D721Med (cell line): ENCODE measurements around the gene UBASH3B.

Experiments used
- DNase-seq: peaks from one replicate; pipeline ENCODE4 v3.0.0; 2011; ENCODE audit warnings: low spot score; ENCODE audit not compliant: insufficient read length
- FAIRE-seq: peaks from 2 replicates; lab custom pipeline; 2011; peaks lifted over from hg19 to GRCh38; lab: Jason Lieb, UNC
- TF ChIP-seq, protein P1 (sequence below): IDR thresholded peaks from 2 replicates; pipeline ENCODE4 v1.5.1; 2012; ENCODE audit warnings: mild to moderate bottlenecking, control low read depth; ENCODE audit not compliant: insufficient read depth; ENCODE audit errors: missing control alignments

The UBASH3B gene

DNA sequence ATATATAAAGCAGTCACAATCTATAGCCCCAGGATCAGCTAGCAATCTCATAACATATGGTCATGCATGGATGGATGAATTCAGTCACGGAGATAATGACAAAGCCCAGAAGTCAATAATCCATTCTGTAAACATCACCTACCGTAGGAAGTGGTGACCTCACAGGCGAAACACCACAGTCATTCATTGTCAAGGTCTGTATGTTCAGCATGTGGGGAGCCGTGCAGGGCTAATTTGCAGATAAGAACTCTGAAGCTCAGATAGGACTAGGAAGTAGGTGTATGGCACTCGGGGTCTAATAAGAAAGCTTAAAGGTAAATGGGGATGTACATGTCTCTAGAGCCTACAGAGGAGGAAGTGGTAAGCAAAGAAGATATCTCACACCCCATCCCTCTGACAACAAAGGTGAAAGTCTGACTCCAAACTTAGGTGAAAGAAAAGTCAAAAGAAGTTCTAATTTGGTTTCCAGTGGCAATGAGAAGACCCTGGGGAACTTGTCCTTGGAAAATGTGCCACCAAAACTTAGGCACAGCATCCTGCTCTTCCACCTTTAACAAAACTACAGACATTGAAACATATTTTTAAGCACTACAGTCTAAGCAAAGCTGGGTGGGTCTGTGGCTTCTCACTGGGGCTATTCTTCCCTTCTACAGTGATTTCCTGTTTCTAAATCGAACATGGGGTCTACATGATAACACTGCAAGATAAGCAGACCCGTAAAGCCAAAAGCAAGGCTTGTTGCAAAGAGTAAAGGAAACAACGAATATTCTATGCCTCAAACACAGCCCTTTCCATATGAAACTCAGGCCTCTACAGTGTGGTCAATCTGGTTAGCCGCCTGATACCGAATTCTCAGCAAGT, 188.0 kb downstream of the UBASH3B start:
- no peak for DNase-seq
- no peak for FAIRE-seq
- TF ChIP-seq, protein P1, sequence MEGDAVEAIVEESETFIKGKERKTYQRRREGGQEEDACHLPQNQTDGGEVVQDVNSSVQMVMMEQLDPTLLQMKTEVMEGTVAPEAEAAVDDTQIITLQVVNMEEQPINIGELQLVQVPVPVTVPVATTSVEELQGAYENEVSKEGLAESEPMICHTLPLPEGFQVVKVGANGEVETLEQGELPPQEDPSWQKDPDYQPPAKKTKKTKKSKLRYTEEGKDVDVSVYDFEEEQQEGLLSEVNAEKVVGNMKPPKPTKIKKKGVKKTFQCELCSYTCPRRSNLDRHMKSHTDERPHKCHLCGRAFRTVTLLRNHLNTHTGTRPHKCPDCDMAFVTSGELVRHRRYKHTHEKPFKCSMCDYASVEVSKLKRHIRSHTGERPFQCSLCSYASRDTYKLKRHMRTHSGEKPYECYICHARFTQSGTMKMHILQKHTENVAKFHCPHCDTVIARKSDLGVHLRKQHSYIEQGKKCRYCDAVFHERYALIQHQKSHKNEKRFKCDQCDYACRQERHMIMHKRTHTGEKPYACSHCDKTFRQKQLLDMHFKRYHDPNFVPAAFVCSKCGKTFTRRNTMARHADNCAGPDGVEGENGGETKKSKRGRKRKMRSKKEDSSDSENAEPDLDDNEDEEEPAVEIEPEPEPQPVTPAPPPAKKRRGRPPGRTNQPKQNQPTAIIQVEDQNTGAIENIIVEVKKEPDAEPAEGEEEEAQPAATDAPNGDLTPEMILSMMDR: no peak

DNA sequence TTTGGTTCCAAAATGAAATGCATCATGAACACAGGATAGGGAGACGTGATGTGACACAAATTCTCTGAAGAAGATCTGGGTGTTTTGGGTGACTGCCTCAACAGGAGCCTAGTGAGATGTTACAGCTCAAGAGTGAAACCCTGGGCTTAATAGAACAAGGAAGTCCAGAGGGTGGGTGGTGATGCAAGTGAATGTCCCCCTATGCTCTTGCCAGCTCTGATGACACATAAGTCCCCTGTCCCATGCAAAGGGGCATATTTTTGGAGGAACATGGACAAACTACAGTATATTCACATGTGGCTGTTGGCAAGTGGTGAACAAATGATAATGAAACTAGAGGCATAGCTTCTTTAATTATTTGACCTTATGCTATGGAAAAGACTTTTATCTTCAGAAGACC, 191.9 kb downstream of the UBASH3B start:
- TF ChIP-seq, protein P1: no peak
- DNase-seq (no peak), FAIRE-seq (no peak)

DNA sequence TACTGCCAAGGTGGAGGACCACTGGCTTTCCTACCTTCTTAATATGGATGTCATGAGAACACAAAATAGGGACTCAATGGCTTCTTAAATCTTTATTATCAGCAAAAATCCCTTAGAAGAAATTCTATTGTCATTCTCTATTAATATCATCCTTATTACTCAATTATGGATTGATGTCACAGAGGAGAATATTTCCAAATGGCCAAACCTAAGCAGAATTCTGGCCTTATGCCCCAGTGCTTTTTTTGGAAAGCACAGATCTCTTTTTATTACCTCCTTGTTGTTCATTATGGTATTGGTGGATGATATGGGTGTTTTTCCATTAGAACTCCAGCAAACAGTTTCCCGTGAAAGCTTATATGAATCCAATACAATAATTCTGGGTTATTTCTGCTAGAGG, 192.7 kb downstream of the UBASH3B start:
- DNase-seq (no peak), FAIRE-seq (no peak)
- TF ChIP-seq, protein P1: no peak

DNA sequence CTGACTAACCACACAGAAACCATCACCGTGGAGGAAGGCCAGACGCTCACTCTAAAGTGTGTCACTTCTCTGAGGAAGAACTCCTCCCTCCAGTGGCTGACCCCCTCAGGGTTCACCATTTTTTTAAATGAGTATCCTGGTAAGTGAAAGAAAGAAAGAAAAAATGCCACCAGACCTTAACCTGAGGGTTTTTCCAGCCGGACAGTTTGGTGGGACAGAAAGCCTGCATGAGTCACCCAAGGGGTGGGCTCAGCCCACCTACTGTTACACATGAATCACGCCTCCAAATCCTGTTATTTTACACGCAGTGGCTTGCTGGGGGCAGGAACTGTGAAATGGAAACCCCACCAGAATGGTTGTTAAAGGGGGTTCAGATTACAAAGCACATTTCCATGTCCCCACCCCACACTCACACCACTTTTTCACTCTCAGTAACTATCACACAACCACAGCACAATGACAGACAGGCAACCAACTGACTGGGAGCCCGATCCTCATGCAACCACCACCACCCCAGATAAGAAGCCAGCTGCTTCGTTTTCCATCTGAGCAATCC, 194.6 kb downstream of the UBASH3B start:
- FAIRE-seq: no peak
- TF ChIP-seq, protein P1: no peak
- no peak for DNase-seq

DNA sequence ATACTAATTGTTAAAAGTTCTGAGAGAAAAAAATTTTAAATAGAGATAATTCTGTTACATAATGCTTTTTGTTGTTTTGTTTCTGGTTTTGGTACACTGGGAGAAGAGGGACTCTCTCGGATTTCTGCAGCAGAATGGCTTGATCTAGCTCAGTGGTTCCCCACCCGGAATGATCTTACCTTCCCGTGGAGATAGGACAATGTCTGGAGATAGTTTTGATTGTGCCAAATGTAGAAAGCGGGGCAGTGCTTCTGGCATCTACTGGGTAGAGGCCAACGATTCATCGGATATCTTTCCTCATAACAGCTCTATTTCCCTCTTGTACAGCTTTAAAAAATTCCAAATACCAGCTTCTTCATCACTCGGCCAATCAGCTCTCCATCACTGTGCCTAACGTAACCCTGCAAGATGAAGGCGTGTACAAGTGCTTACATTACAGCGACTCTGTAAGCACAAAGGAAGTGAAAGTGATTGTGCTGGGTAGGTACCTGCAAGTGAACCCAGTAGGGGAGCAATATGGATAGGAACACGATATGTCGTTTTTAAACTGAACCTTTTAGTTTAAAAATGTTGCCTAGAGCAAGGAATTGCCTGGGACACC, 195.9 kb downstream of the UBASH3B start:
- FAIRE-seq (no peak), DNase-seq (no peak)
- TF ChIP-seq, protein P1: no peak

DNA sequence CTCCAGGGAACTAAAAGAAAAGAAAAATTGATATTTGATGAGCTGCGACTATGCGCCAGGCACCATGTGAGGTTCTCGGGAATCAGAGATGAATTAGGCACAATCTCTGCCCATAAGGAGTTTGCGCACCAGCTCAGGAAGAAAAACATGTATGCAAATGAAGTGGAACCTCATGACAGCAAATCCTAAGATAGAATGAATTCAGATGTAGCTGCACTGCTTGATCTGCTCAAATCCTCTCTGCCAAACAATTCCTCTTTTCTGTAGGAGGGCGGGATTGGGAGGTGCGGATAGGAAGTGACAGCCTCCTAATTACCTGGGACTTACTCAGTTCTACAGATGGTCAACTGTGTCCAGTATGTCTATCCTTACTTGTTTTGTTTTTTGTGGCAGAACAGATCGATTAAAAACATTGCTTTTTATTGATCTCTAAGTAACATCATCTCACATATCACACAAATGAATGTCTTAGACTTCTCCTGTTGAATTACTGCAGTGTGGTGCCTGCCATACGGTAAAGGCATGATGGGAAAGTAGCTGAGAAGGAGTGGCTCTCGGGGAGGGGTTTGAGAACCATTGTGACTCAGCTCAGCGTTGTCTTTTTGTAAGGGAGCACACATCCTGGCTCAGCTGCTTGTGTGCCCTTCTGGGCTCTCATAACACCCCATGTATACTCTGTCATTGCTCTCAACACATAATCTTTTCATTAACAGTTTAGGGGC, 196.7 kb downstream of the UBASH3B start:
- TF ChIP-seq, protein P1: no peak
- DNase-seq (no peak), FAIRE-seq (no peak)
